ENCODE measurements around the gene PPTC7. TPM values are rescaled to one million over a fixed set of nuclear protein-coding genes. Genes with fewer than 3 reads are reported as not detected.
"Not testable (repeated sequence)": the region's sequence is repeated elsewhere in the genome, so short reads cannot be mapped to it uniquely, and the experiment has no call there.

Gene PPTC7
- total RNA-seq, 2 experiments from 2014 or later: 53.8 to 54.8 TPM

GRCh38 chr12:110606253-110606611 is 23.1 kb upstream of the PPTC7 start:
- ChIA-PET POLR2A (interaction anchor here (0.7 to 1.9 kb wide), 3 partner anchors 7 to 156 kb away, joined by 4 to 16 read pairs (median 6); partner anchors contain the start of genes ARPC3, FAM216A and GPN3), CTCF (interaction anchor here (1.2 to 9.3 kb wide), 3 partner anchors 53 to 156 kb away, joined by 4 to 112 read pairs (median 17); partner anchors contain the start of genes ARPC3 and FAM216A)
- Mint-ChIP-seq H3K27ac (peak overlapping the region; percentile 92), H3K27me3 (no peaks in the 10 kb centered on the region), H3K9me3 (no peaks in the 10 kb centered on the region), H3K4me3 (peak overlapping the region; percentile 91), H3K4me1 (ENCODE audit: low read depth) (peaks cover 9% of the 10 kb centered on the region), H3K36me3 (ENCODE audit: low read depth) (no peaks in the 10 kb centered on the region)
- Histone ChIP-seq H3K9me3 (ENCODE audit: control insufficient read depth in 1 of 2, insufficient read depth in 1 of 2, low read length in 2 of 2) (no peaks in the 10 kb centered on the region), H3K27me3 (ENCODE audit: control insufficient read depth in 1 of 2, insufficient read depth in 2 of 2, low read length in 2 of 2) (no peaks in the 10 kb centered on the region), H3K4me3 (ENCODE audit: low read length) (peak overlapping the region; percentile 54), H3K27ac (ENCODE audit: low read depth in 1 of 2, low read length in 2 of 2) (no peak overlapping the region), H3K36me3 (ENCODE audit: insufficient read depth, low read length) (no peaks in the 10 kb centered on the region), H3K4me1 (ENCODE audit: insufficient read depth, low read length) (peaks cover 12% of the 10 kb centered on the region)
- intact Hi-C loops (cut with DNase I, micrococcal nuclease): no loop called here
- ATAC-seq (ENCODE audit: poor library complexity): no peak
- DNase-seq: no peak
- TF ChIP-seq CTCF (IDR thresholded peaks at IDR 0.05): no peak

GRCh38 chr12:110602085-110602814 is 19.1 kb upstream of the PPTC7 start:
- H3K27me3 ChIP-seq (ENCODE audit: control insufficient read depth in 1 of 2, insufficient read depth in 2 of 2, low read length in 2 of 2); H3K9me3 Mint-ChIP-seq; H3K27ac ChIP-seq (ENCODE audit: low read depth in 1 of 2, low read length in 2 of 2); H3K27ac Mint-ChIP-seq; H3K36me3 ChIP-seq (ENCODE audit: insufficient read depth, low read length); H3K4me3 ChIP-seq (ENCODE audit: low read length); H3K9me3 ChIP-seq (ENCODE audit: control insufficient read depth in 1 of 2, insufficient read depth in 1 of 2, low read length in 2 of 2); H3K27me3 Mint-ChIP-seq; H3K4me3 Mint-ChIP-seq; H3K36me3 Mint-ChIP-seq (ENCODE audit: low read depth): not testable (repeated sequence)
- ATAC-seq (ENCODE audit: poor library complexity) (peak; percentile 81), DNase-seq (peak in 8 of 14 experiments; percentile 21 to 80 (median 48))
- peak; percentile 79 for TF ChIP-seq CTCF (IDR thresholded peaks at IDR 0.05)
- ChIA-PET CTCF (interaction anchor here (1.0 to 9.3 kb wide), 13 partner anchors 10 to 152 kb away, joined by 3 to 112 read pairs (median 9); partner anchors contain the start of genes ARPC3, FAM216A, GPN3 and TCTN1), POLR2A (interaction anchor here (0.6 to 4.4 kb wide), 9 partner anchors 8 to 171 kb away, joined by 3 to 44 read pairs (median 5); partner anchors contain the start of genes ARPC3, FAM216A, GPN3 and RAD9B)
- H3K4me1 Mint-ChIP-seq (ENCODE audit: low read depth): peaks cover 15% of the 10 kb centered on the region
- intact Hi-C loops (cut with DNase I, micrococcal nuclease): loop anchor here (1.0 to 5.0 kb wide), 9 partner anchors 50 to 501 kb away; partner anchors contain the start of genes FAM216A (in 1 of the 2) and GPN3 (in 1 of the 2)
- peaks cover 12% of the 10 kb centered on the region for H3K4me1 ChIP-seq (ENCODE audit: insufficient read depth, low read length)

- H3K27me3 ChIP-seq (ENCODE audit: control insufficient read depth in 1 of 2, insufficient read depth in 2 of 2, low read length in 2 of 2): no peaks in the 10 kb centered on the region
- H3K4me3 Mint-ChIP-seq: no peak overlapping the region
- no peaks in the 10 kb centered on the region for H3K9me3 Mint-ChIP-seq
These were observed 17.1 kb upstream of the PPTC7 start for GRCh38 chr12:110600254-110600653.

More at GRCh38 chr12:110600254-110600653, 17.1 kb upstream of the PPTC7 start:
- DNase-seq (peak in 3 of 14 experiments; percentile 70 to 76 (median 74)), ATAC-seq (ENCODE audit: poor library complexity) (peak; percentile 46)
- ChIA-PET CTCF (interaction anchor here (0.6 to 9.3 kb wide), 21 partner anchors 10 to 1719 kb away, joined by 3 to 112 read pairs (median 6); partner anchors contain the start of genes ARPC3, FAM216A, GPN3 and TCTN1), POLR2A (interaction anchor here (0.5 to 4.4 kb wide), 12 partner anchors 13 to 206 kb away, joined by 3 to 44 read pairs (median 4); partner anchors contain the start of genes ARPC3, FAM216A, GPN3 and RAD9B)
- intact Hi-C loops (cut with DNase I, micrococcal nuclease): loop anchor here (1.0 to 5.0 kb wide), 8 partner anchors 48 to 498 kb away; partner anchors contain the start of genes ARPC3 (in 2 of the 2), FAM216A (in 1 of the 2) and GPN3 (in 1 of the 2)
- H3K27ac Mint-ChIP-seq: peak overlapping the region; percentile 0
- H3K36me3 Mint-ChIP-seq (ENCODE audit: low read depth): no peaks in the 10 kb centered on the region
- H3K4me1 Mint-ChIP-seq (ENCODE audit: low read depth): peaks cover 10% of the 10 kb centered on the region
- Histone ChIP-seq H3K4me3 (ENCODE audit: low read length) (no peak overlapping the region), H3K4me1 (ENCODE audit: insufficient read depth, low read length) (peaks cover 5% of the 10 kb centered on the region), H3K9me3 (ENCODE audit: control insufficient read depth in 1 of 2, insufficient read depth in 1 of 2, low read length in 2 of 2) (no peaks in the 10 kb centered on the region), H3K36me3 (ENCODE audit: insufficient read depth, low read length) (no peaks in the 10 kb centered on the region), H3K27ac (ENCODE audit: low read depth in 1 of 2, low read length in 2 of 2) (no peak overlapping the region)
- no peaks in the 10 kb centered on the region for H3K27me3 Mint-ChIP-seq
- TF ChIP-seq CTCF (IDR thresholded peaks at IDR 0.05): peak; percentile 71

Data from CD4-positive, alpha-beta T cell (primary cell).